NK-92 (cell line): ENCODE data around the gene ZBED4.
"Not testable (repeated sequence)": the region's sequence is repeated elsewhere in the genome, so short reads cannot be mapped to it uniquely, and the experiment has no call there.

ENCODE experiments used
- DNase-seq: peaks from one replicate; lab custom pipeline; 2025; ENCODE audit not compliant: unreplicated experiment; lab: John Stamatoyannopoulos, UW

ZBED4 gene

GRCh38 chr22:49826603-49827270, 26.9 kb upstream of the ZBED4 start:
- no peak for DNase-seq

- DNase-seq, result no peak
These were observed 26.3 kb upstream of the ZBED4 start for GRCh38 chr22:49827271-49827852.

DNA sequence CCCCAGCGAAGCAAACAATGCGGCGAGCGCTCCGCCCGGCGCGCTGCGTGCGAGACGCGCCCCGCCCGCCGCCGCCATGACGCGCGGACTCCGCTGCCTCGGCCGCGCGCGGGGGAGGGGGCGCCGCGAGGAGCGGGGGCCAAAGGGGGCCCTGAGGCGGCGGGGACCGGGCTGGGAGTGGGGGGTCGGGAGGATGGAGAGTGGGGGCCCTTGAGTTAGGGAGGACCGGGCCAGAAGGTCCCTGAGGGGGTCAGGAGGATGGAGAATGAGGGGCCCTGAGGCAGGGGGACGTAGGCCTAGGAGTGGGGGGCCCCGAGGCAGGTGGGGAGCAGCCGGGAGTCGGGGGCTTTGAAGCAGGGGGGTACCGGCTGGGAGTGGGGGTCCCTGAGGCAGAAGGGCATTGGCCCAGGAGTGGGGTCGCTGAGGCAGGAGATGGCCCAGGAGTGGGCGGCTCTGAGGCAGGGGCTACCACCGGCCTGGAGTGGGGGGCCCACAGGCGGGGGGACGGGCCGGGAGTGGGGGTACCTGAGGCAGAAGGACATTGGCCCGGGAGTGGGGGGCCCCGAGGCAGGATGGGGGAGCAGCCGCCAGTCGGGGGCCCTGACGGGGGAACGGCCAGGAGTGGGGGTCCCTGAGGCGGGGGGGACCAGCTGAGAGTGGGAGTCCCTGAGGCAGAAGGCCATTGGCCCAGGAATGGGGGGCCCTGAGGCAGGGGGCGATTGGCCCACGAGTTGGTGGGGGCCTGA, 25.6 kb upstream of the ZBED4 start, which contains the start of gene BRD1:
BRD1 (minus strand) TSS at position 21 of the 746 bp plus-strand sequence. CDS start 3,556 bp downstream, outside the sequence.
- no peak for DNase-seq

DNA sequence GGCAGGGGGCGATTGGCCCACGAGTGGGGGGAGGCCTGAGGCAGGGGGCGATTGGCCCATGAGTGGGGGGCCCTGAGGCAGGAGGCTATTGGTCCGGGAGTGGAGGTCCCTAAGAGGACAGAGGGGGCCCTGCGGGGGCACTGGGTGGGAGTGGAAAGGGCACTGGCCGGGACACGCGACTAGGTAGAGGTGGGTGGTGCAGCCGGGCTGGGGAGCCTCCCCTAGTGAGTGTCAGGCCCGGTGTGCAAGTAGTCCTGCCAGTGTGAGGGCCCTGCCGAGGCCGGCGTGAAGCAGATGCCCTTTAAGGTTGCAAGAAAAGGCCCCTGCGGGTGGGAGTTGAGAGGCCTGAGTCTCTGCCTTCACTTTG, 25.1 kb upstream of the ZBED4 start:
- DNase-seq, result no peak

DNA sequence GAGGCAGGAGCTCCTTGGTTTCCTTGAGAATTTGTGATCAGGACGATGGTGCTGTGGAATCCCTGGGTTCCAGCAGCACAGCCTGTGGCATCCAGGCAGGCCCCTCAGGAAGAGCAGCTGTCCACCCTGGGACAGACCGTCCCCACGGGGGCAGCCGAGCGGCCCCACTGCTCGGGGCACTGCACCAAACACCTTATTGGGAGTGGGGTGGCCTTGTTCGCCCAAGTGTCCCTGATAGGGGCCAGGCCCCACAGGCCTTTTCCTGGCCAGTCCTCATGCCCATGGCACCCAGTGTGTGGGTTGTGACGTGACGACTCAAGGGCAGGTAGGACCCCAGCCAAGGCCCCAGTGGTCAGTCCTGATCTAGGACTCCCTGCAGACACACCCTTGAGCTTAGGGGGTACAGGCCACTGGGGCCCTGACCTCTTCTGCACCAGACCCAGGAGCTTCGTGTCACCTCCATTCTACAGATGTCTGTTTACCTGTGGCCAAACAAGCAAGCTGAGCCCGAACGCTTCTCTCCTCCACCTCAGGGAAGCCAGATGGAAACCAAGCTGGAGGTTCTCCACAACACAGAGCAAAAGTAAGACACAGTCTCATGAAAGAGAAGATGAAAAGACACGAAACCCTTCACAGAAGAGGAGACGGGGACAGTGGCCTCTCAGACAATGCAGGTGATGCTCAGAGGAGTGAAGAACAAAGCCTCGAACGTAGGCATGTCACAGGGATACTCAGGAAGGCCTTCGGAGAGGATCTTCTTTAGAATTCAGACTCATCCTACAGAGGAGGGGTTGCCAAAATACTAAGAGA, 24.4 kb upstream of the ZBED4 start:
- DNase-seq, result no peak

DNA sequence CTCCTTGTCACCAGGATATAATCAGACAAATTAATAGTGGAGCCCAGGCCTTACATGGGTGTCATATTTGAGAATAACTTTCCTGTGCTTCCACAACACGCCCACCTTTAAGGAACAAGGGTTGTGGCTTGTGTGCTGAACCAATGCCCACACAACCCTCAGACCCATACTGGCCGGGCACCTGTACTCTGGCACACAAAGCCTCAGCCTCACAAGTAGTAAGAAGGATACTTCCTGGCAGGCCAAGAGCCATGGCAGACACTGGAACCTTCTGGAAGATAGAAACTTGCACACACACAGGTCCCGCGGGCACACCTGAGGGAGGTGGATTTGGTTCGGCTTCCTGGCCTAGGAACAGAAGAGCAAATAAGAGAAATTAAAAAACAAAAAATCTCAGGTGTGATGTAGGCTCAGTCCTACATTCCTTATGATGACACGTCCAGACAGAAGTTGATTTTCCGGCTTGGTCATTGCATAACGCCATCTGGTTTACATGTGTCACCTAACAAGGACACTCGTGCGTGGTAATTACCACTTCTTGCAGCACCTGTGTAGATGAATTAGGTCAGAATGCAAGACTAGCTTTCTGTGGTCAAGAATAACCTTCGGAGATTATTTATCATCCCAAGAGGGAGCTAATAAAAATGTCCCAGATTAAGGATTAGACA, 20.2 kb upstream of the ZBED4 start:
- no peak for DNase-seq

DNA sequence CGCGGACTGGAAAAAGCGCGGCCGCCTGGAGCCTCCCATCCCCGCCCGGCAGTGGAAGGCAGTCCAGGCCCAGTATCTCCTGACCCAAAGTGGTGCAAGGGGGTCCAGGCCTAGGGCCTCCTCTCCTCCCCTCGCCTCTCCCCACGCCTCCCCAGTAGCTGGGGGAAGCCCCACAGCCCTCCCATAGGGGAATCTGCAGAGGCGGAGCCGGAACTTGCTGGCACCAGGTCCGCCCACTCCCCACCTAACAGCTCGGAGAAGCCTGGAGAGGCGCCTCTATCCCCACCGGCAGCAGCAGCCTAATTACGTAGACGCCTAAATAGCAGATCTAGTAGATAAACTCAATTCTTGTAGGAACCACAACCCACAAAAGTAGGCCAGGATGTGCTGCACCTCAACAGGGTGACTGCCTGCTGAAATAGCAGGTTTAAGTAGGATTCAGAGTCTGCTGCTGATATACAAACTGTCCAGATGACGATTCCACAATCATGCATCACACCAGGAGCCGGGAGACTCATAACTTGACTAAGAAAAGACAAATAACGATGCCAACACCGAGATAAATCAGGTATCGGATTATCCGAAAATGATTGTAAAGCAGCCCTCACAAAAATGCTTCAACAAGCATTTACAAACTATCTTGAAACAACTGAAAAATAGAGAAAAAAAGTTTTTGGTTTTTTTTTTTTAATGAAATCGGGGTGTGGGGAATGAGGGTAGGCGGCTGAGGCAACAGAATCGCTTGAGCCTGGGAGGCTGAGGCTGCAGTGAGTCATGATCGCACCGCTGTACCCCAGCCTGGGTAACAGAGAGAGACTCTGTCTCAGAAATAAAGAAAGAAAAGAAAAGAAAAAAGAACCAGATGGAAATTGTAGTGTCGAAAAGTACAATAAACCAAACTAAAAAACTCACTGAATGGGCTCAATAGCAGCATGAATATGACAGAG, 14.6 kb upstream of the ZBED4 start:
- DNase-seq, result peak; percentile 23

- no peak for DNase-seq
These were observed 8.4 kb upstream of the ZBED4 start for GRCh38 chr22:49845241-49845640.

DNA sequence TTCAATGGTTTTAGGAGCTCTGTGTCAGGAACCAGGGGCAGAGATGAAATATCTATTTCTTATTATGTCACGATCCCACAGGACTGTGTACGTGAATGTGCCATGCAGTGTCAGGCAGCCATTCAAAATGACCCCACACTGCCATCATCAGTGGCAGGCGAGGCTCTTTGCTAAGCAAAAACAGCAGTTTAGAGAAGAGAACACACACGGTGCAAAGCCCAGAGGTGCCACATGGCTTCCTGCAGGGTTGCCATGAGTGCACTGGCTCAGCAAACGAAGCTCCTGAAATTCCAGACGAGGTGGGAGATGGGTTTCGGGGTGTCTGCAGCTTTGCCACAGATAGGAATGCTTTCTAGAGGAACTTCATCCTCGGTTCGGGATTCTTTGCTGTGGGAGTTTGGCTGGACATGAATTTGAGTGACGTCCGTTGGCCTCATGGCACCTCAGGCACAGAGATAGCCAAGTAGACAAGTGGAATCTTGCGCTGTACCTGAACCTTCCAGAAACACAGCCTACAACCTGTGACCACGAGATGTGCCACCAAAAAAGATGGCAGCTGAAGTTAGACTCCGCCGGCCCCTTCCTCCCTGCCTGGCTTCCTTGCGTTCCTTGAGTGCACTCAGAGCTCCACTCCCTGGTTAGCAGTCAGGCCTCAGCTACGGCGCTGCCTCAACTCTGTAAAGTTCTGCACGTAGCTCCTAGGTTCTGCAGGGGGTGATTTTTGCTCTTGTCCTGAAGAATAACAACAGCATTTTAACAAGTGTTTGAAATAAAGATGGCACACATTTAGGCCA, 7.8 kb upstream of the ZBED4 start:
- no peak for DNase-seq

GRCh38 chr22:49847751-49848689, 5.6 kb upstream of the ZBED4 start:
- no peak for DNase-seq

GRCh38 chr22:49848690-49849160, 4.9 kb upstream of the ZBED4 start:
- no peak for DNase-seq

GRCh38 chr22:49849161-49850020, 4.3 kb upstream of the ZBED4 start:
- DNase-seq, result no peak

DNA sequence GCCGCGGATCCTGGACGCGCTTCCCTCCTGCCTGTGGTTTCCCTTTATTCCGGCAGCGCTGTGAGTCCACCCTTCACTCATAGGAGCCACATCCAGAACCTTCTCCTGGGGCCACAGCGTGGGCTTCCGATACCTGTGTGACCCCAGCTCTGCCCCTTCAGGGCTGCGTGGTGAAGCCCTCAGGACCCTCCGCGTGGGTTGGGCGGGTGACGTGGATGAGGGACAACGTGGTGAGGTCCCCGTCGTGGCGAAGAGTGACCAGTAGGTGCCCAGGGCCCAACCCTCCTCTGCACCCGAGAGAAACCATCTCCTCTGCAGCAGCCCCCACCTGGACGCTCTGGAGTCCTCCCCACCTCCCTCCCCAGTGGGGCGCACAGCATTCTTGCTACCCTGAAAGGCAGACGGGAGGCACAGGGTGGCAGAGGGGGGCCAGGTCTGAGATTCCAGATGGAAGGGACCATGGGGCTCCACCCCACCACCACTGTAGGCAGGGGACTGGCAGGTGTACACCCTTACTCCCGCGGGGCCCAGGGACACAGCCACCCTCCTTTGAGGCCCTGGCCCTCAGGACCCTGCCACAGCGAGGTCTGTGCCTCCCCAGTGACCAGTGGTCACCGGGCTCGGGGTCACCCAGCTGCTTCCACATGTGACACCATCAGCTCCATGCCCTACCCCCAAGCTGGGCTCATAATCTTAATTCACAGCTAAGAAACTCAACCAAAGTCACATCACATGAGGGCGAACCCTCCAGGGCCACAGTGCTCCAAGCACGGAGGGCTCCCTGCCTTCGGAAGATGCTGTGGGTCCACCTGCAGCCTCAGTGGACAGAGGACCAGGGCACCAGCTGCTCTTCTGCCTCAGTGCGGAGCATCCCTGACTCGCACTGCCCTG, 3.4 kb upstream of the ZBED4 start:
- no peak for DNase-seq

GRCh38 chr22:49850959-49851802, 2.5 kb upstream of the ZBED4 start:
- no peak for DNase-seq

GRCh38 chr22:49852568-49852897, 1.1 kb upstream of the ZBED4 start:
- not testable (repeated sequence) for DNase-seq
